Liver (tissue), 9 donors: ENCODE data around the gene SIRT7. TPM values are rescaled to one million over a fixed set of nuclear protein-coding genes. Genes with fewer than 3 reads are reported as not detected.

Experiments
- DNase-seq: peaks from one replicate; pipeline ENCODE4 v3.0.0-alpha.2; 2017; ENCODE audit warnings: low spot score
- H3K27ac ChIP-seq, 2 donors: one replicate each; pipeline ENCODE4 v1.7.0; 2013; ENCODE audit warnings: inconsistent platforms in 2 of 2, low read length in 2 of 2, control low read depth in 1 of 2, low read depth in 1 of 2, mild to moderate bottlenecking in 1 of 2
- H3K27me3 ChIP-seq, 4 donors: one replicate each; pipeline versions ENCODE4 v1.6.1 to v1.7.0; 2013; ENCODE audit warnings: low read length in 3 of 4, inconsistent platforms in 1 of 4, mild to moderate bottlenecking in 1 of 4, moderate library complexity in 1 of 4; ENCODE audit not compliant: control insufficient read depth in 4 of 4, insufficient read depth in 4 of 4
- H3K36me3 ChIP-seq, 4 donors: one replicate each; pipeline versions ENCODE4 v1.6.1 to v1.7.0; 2013; ENCODE audit warnings: low read length in 3 of 4, mild to moderate bottlenecking in 3 of 4, low read depth in 1 of 4, moderate library complexity in 1 of 4; ENCODE audit not compliant: control insufficient read depth in 4 of 4, insufficient read depth in 3 of 4
- H3K4me1 ChIP-seq, 4 donors: one replicate each; pipeline versions ENCODE4 v1.6.1 to v1.7.0; 2013; ENCODE audit warnings: low read length in 3 of 4, mild to moderate bottlenecking in 3 of 4, moderate library complexity in 1 of 4; ENCODE audit not compliant: control insufficient read depth in 4 of 4, insufficient read depth in 4 of 4
- H3K4me3 ChIP-seq, 3 donors: one replicate each; pipeline versions ENCODE4 v1.6.1 to v1.7.0; 2013; ENCODE audit warnings: low read length in 3 of 3, control low read depth in 1 of 3, low read depth in 1 of 3, mild to moderate bottlenecking in 1 of 3
- H3K9ac ChIP-seq, 2 donors: one replicate each; pipeline ENCODE4 v1.7.0; 2013; ENCODE audit warnings: low read length in 2 of 2, mild to moderate bottlenecking in 2 of 2, moderate library complexity in 2 of 2, control low read depth in 1 of 2, low read depth in 1 of 2
- H3K9me3 ChIP-seq, 4 donors: one replicate each; pipeline versions ENCODE4 v1.6.1 to v1.7.0; 2013; ENCODE audit warnings: low read length in 3 of 4; ENCODE audit not compliant: control insufficient read depth in 4 of 4
- EGR1 ChIP-seq, 2 donors: IDR thresholded peaks; 2 replicates each; pipeline ENCODE4 v1.6.1; 2016 to 2018; ENCODE audit warnings: antibody characterized with exemption in 2 of 2, low read depth in 2 of 2
- FOXA1 ChIP-seq: IDR thresholded peaks from 2 replicates; pipeline ENCODE4 v1.6.1; 2016; ENCODE audit warnings: antibody characterized with exemption
- FOXA2 ChIP-seq: IDR thresholded peaks from 2 replicates; pipeline ENCODE4 v1.6.1; 2016; ENCODE audit warnings: antibody characterized with exemption
- HNF4A ChIP-seq, 2 donors: conservative IDR thresholded peaks; 2 replicates each; pipeline ENCODE4 v1.6.1; 2016; ENCODE audit warnings: antibody characterized with exemption in 2 of 2, mild to moderate bottlenecking in 2 of 2
- HNF4G ChIP-seq: IDR thresholded peaks from 2 replicates; pipeline ENCODE4 v1.6.1; 2016; ENCODE audit warnings: antibody characterized with exemption
- NR2F2 ChIP-seq: IDR thresholded peaks from 2 replicates; pipeline ENCODE4 v1.6.1; 2016; ENCODE audit warnings: antibody characterized with exemption
- RAD21 ChIP-seq, 2 donors: IDR thresholded peaks; 2 replicates each; pipeline ENCODE4 v1.6.1; 2016; ENCODE audit warnings: antibody characterized with exemption in 2 of 2, mild to moderate bottlenecking in 2 of 2
- RXRA ChIP-seq, 2 donors: IDR thresholded peaks; 2 replicates each; pipeline ENCODE4 v1.6.1; 2017 to 2018; ENCODE audit warnings: antibody characterized with exemption in 2 of 2, mild to moderate bottlenecking in 1 of 2
- SP1 ChIP-seq: IDR thresholded peaks from 2 replicates; pipeline ENCODE4 v1.6.1; 2018; ENCODE audit warnings: antibody characterized with exemption, mild to moderate bottlenecking
- TAF1 ChIP-seq: conservative IDR thresholded peaks from 2 replicates; pipeline ENCODE4 v1.6.1; 2016; ENCODE audit warnings: antibody characterized with exemption, mild to moderate bottlenecking
- YY1 ChIP-seq: IDR thresholded peaks from 2 replicates; pipeline ENCODE4 v1.6.1; 2016; ENCODE audit warnings: antibody characterized with exemption, mild to moderate bottlenecking
- WGBS: extraction: QIAGEN DNeasy Blood & Tissue Kit; methylation state at CpG from one replicate; pipeline ENCODE4 v1.1.7; 2013; 5-methylcytosine and 5-hydroxymethylcytosine counted together
- polyA plus RNA-seq, 2 donors: library from polyadenylated mRNA; stranded (reverse) in 1 of 2; unstranded in 1 of 2; fragments of 200-250 nt in 1 of 2; fragments of >200 nt in 1 of 2; fragmentation: Nextera tagmentation in 1 of 2; extraction: Ambion mirVana in 1 of 2; gene quantifications; one replicate each; pipeline versions ENCODE4 v1.2.1 to v1.2.3, GENCODE V29; 2013 to 2015
- total RNA-seq, 2 donors: library from RNA; depleted of rRNA; stranded (reverse); fragments of >200 nt; gene quantifications; one replicate each; pipeline ENCODE4 v1.2.3, GENCODE V29; 2014
- TF ChIP-seq, protein P1 (sequence below): fragments of 150-350 bp; IDR thresholded peaks from 2 replicates; pipeline ENCODE4 v1.5.1; 2017; ENCODE audit warnings: improper control_type of control experiment, low read depth, low read length; ENCODE audit not compliant: missing input control
- TF ChIP-seq, protein P2 (sequence below): IDR thresholded peaks from 2 replicates; pipeline ENCODE4 v1.6.1; 2016; ENCODE audit warnings: antibody characterized with exemption
- TF ChIP-seq, protein P3 (sequence below): IDR thresholded peaks from 2 replicates; pipeline ENCODE4 v1.6.1; 2016; ENCODE audit warnings: antibody characterized with exemption
- TF ChIP-seq, protein P4 (sequence below): IDR thresholded peaks from 2 replicates; pipeline ENCODE4 v1.6.1; 2016; ENCODE audit warnings: antibody characterized with exemption, mild to moderate bottlenecking
- donor health status: healthy.
- donor health status: healthy.
- donor health status: healthy.
- donor health status: healthy.
- donor health status: healthy.

SIRT7 gene
- total and polyA plus RNA-seq, 4 donors: 7.1 to 16.5 (median 11.5) TPM

DNA sequence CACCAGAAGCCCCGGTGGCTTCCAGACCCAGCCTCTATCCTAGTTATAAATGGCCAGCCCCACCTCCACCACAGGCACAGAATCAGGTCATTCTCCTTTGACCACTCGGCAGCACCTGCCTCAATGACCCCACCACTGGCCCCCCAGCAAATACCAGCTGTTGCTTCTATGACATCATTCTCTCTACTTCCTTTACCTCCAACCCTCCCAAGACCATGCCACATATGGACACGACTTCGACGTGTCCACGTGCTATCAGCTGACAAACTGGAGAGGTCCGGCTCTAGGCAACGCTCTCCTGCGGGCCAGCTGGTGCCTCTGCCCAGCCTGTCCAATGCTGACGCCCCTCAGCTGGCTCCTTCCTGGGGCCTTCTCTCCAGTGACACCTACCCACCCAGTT is 32.5 kb downstream of the SIRT7 start:
- DNase-seq: no peak
- no peaks in the 10 kb centered on the region for H3K27me3 ChIP-seq
- WGBS: 94% methylated on average over 10 of the region's 10 CpGs
- H3K36me3 ChIP-seq: peaks cover 11 to 45% (median 23%) of the 10 kb centered on the region in 4 donors
- TF ChIP-seq, protein P1, sequence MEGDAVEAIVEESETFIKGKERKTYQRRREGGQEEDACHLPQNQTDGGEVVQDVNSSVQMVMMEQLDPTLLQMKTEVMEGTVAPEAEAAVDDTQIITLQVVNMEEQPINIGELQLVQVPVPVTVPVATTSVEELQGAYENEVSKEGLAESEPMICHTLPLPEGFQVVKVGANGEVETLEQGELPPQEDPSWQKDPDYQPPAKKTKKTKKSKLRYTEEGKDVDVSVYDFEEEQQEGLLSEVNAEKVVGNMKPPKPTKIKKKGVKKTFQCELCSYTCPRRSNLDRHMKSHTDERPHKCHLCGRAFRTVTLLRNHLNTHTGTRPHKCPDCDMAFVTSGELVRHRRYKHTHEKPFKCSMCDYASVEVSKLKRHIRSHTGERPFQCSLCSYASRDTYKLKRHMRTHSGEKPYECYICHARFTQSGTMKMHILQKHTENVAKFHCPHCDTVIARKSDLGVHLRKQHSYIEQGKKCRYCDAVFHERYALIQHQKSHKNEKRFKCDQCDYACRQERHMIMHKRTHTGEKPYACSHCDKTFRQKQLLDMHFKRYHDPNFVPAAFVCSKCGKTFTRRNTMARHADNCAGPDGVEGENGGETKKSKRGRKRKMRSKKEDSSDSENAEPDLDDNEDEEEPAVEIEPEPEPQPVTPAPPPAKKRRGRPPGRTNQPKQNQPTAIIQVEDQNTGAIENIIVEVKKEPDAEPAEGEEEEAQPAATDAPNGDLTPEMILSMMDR: no peak
- TF ChIP-seq RXRA (IDR thresholded peaks at IDR 0.05): no peak
- no peak for TF ChIP-seq TAF1
- TF ChIP-seq, protein P2, sequence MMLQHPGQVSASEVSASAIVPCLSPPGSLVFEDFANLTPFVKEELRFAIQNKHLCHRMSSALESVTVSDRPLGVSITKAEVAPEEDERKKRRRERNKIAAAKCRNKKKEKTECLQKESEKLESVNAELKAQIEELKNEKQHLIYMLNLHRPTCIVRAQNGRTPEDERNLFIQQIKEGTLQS: no peak
- TF ChIP-seq, protein P3, sequence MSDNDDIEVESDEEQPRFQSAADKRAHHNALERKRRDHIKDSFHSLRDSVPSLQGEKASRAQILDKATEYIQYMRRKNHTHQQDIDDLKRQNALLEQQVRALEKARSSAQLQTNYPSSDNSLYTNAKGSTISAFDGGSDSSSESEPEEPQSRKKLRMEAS: no peak
- no peak for TF ChIP-seq NR2F2
- TF ChIP-seq RAD21 (IDR thresholded peaks at IDR 0.05): no peak
- no peak for TF ChIP-seq FOXA1
- TF ChIP-seq YY1: no peak
- no peak for TF ChIP-seq SP1
- no peak for TF ChIP-seq HNF4G
- TF ChIP-seq HNF4A (conservative IDR thresholded peaks at IDR 0.05): no peak
- TF ChIP-seq, protein P4, sequence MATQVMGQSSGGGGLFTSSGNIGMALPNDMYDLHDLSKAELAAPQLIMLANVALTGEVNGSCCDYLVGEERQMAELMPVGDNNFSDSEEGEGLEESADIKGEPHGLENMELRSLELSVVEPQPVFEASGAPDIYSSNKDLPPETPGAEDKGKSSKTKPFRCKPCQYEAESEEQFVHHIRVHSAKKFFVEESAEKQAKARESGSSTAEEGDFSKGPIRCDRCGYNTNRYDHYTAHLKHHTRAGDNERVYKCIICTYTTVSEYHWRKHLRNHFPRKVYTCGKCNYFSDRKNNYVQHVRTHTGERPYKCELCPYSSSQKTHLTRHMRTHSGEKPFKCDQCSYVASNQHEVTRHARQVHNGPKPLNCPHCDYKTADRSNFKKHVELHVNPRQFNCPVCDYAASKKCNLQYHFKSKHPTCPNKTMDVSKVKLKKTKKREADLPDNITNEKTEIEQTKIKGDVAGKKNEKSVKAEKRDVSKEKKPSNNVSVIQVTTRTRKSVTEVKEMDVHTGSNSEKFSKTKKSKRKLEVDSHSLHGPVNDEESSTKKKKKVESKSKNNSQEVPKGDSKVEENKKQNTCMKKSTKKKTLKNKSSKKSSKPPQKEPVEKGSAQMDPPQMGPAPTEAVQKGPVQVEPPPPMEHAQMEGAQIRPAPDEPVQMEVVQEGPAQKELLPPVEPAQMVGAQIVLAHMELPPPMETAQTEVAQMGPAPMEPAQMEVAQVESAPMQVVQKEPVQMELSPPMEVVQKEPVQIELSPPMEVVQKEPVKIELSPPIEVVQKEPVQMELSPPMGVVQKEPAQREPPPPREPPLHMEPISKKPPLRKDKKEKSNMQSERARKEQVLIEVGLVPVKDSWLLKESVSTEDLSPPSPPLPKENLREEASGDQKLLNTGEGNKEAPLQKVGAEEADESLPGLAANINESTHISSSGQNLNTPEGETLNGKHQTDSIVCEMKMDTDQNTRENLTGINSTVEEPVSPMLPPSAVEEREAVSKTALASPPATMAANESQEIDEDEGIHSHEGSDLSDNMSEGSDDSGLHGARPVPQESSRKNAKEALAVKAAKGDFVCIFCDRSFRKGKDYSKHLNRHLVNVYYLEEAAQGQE: no peak
- TF ChIP-seq FOXA2: no peak
- no peak for TF ChIP-seq EGR1 (IDR thresholded peaks at IDR 0.05; ENCODE audit: low read depth in 2 of 2)
- H3K4me3 ChIP-seq: no peak overlapping the region
- no peak overlapping the region for H3K27ac ChIP-seq
- peaks cover 3 to 12% (median 10%) of the 10 kb centered on the region in 4 donors for H3K4me1 ChIP-seq
- no peaks in the 10 kb centered on the region for H3K9me3 ChIP-seq
- no peak overlapping the region for H3K9ac ChIP-seq

DNA sequence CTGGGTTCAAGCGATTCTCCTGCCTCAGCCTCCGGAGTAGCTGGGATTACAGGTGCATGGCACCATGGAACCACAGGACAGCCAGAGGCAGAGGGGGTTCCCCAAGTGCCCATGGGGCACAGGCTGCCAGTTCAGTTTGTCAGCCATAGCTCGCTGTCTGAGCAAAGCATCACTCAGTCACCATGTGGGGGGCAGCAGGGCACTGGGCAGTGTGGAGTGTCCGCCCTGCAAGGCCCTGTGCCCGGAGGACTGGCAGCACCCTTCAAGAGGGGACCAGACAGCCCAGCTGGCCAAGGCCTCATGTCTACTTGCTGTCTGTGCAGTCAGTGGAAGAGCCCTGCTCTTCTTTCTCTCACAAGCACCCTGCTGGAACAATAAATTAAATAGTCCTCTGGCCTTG is 33.0 kb downstream of the SIRT7 start:
- H3K4me3 ChIP-seq: no peak overlapping the region
- TF ChIP-seq NR2F2 (no peak), FOXA1 (no peak), RXRA (IDR thresholded peaks at IDR 0.05) (no peak)
- TF ChIP-seq, protein P1: no peak
- TF ChIP-seq, protein P2: no peak
- TF ChIP-seq, protein P3: no peak
- H3K27ac ChIP-seq: no peak overlapping the region
- H3K9ac ChIP-seq: no peak overlapping the region
- H3K27me3 ChIP-seq: no peaks in the 10 kb centered on the region
- H3K9me3 ChIP-seq: no peaks in the 10 kb centered on the region
- no peak for DNase-seq
- WGBS: 97% methylated on average over 5 of the region's 5 CpGs
- peaks cover 0 to 7% (median 5%) of the 10 kb centered on the region in 4 donors for H3K4me1 ChIP-seq
- peaks cover 12 to 45% (median 23%) of the 10 kb centered on the region in 4 donors for H3K36me3 ChIP-seq
